BLaER1 (cell line): Measurements from ENCODE around the gene IGSF9B.

Experiments
- H3K27ac ChIP-seq: shearing (Covaris generic); formaldehyde crosslinking; 2 replicates; pipeline ENCODE4 v1.8.1; 2022
- H3K27me3 ChIP-seq: shearing (Covaris generic); formaldehyde crosslinking; 2 replicates; pipeline ENCODE4 v1.8.1; 2022
- H3K36me3 ChIP-seq: shearing (Covaris generic); formaldehyde crosslinking; 2 replicates; pipeline ENCODE4 v1.8.1; 2022
- H3K4me1 ChIP-seq: shearing (Covaris generic); formaldehyde crosslinking; 2 replicates; pipeline ENCODE4 v1.8.1; 2022
- H3K4me2 ChIP-seq: shearing (Covaris generic); formaldehyde crosslinking; 2 replicates; pipeline ENCODE4 v1.8.1; 2022
- H3K4me3 ChIP-seq: shearing (Covaris generic); formaldehyde crosslinking; 2 replicates; pipeline ENCODE4 v1.8.1; 2022
- H3K9ac ChIP-seq: shearing (Covaris generic); formaldehyde crosslinking; 2 replicates; pipeline ENCODE4 v1.8.1; 2022
- H3K9me3 ChIP-seq: shearing (Covaris generic); formaldehyde crosslinking; 2 replicates; pipeline ENCODE4 v1.8.1; 2022
- H4K20me1 ChIP-seq: shearing (Covaris generic); formaldehyde crosslinking; 2 replicates; pipeline ENCODE4 v1.8.1; 2022
- Cebpa-rat ChIP-seq: shearing (Covaris generic); IDR thresholded peaks from 2 replicates; pipeline ENCODE4 v1.8.1; 2022

Gene IGSF9B

GRCh38 chr11:133985981-133986944, 29.5 kb upstream of the IGSF9B start:
- Histone ChIP-seq H3K27ac (peak overlapping the region; percentile 73), H4K20me1 (no peaks in the 10 kb centered on the region), H3K4me1 (peaks cover 100% of the 10 kb centered on the region), H3K4me2 (peak overlapping the region; percentile 80), H3K9ac (peak overlapping the region; percentile 42; the same call in 1 of the 2 replicates), H3K27me3 (no peaks in the 10 kb centered on the region), H3K9me3 (no peaks in the 10 kb centered on the region), H3K36me3 (no peaks in the 10 kb centered on the region), H3K4me3 (no peak overlapping the region)
- no peak for TF ChIP-seq Cebpa-rat

GRCh38 chr11:133984828-133985227, 28.1 kb upstream of the IGSF9B start:
- H3K4me3 ChIP-seq, result no peak overlapping the region
- no peaks in the 10 kb centered on the region for H3K27me3 ChIP-seq
- no peaks in the 10 kb centered on the region for H3K9me3 ChIP-seq
- no peak overlapping the region for H3K9ac ChIP-seq
- TF ChIP-seq Cebpa-rat, result no peak
- peaks cover 93% of the 10 kb centered on the region for H3K4me1 ChIP-seq
- peak overlapping the region; percentile 73; the same call in 1 of the 2 replicates for H3K27ac ChIP-seq
- H3K36me3 ChIP-seq, result no peaks in the 10 kb centered on the region
- H3K4me2 ChIP-seq, result peak overlapping the region; percentile 80
- H4K20me1 ChIP-seq, result no peaks in the 10 kb centered on the region

- Histone ChIP-seq H3K9me3 (no peaks in the 10 kb centered on the region), H3K27ac (peak overlapping the region; percentile 73), H3K4me1 (peaks cover 83% of the 10 kb centered on the region), H3K9ac (no peak overlapping the region), H3K36me3 (no peaks in the 10 kb centered on the region), H3K4me3 (no peak overlapping the region), H3K27me3 (no peaks in the 10 kb centered on the region), H3K4me2 (peak overlapping the region; percentile 80), H4K20me1 (no peaks in the 10 kb centered on the region)
- TF ChIP-seq Cebpa-rat, result no peak
Measured at GRCh38 chr11:133983660-133984316, 27.0 kb upstream of the IGSF9B start.

- TF ChIP-seq Cebpa-rat, result no peak
- Histone ChIP-seq H3K27me3 (no peaks in the 10 kb centered on the region), H4K20me1 (no peaks in the 10 kb centered on the region), H3K4me3 (no peak overlapping the region), H3K9ac (no peak overlapping the region), H3K4me2 (peak overlapping the region; percentile 80), H3K27ac (no peak overlapping the region), H3K4me1 (peaks cover 74% of the 10 kb centered on the region), H3K36me3 (no peaks in the 10 kb centered on the region), H3K9me3 (no peaks in the 10 kb centered on the region)
Measured at GRCh38 chr11:133982876-133983275, 26.1 kb upstream of the IGSF9B start.

GRCh38 chr11:133982151-133982550, 25.4 kb upstream of the IGSF9B start:
- Histone ChIP-seq H3K27ac (peak overlapping the region; percentile 57), H3K27me3 (no peaks in the 10 kb centered on the region)

GRCh38 chr11:133981156-133981555, 24.4 kb upstream of the IGSF9B start:
- H3K4me3 ChIP-seq, result no peak overlapping the region
- H3K27me3 ChIP-seq, result no peaks in the 10 kb centered on the region
- H3K36me3 ChIP-seq, result no peaks in the 10 kb centered on the region
- H3K27ac ChIP-seq, result peak overlapping the region; percentile 57
- peak overlapping the region; percentile 80 for H3K4me2 ChIP-seq
- no peaks in the 10 kb centered on the region for H4K20me1 ChIP-seq
- H3K4me1 ChIP-seq, result peaks cover 63% of the 10 kb centered on the region
- H3K9ac ChIP-seq, result peak overlapping the region; percentile 26; the same call in 1 of the 2 replicates
- TF ChIP-seq Cebpa-rat, result no peak
- no peaks in the 10 kb centered on the region for H3K9me3 ChIP-seq

More at GRCh38 chr11:133982151-133982550, 25.4 kb upstream of the IGSF9B start:
- no peak overlapping the region for H3K4me3 ChIP-seq
- peaks cover 68% of the 10 kb centered on the region for H3K4me1 ChIP-seq
- H3K9ac ChIP-seq, result no peak overlapping the region
- H3K36me3 ChIP-seq, result no peaks in the 10 kb centered on the region
- H3K9me3 ChIP-seq, result no peaks in the 10 kb centered on the region
- H4K20me1 ChIP-seq, result no peaks in the 10 kb centered on the region
- no peak for TF ChIP-seq Cebpa-rat
- peak overlapping the region; percentile 80 for H3K4me2 ChIP-seq

- Histone ChIP-seq H3K27me3 (no peaks in the 10 kb centered on the region), H3K4me2 (peak overlapping the region; percentile 80)
Measured at GRCh38 chr11:133980665-133981064, 23.9 kb upstream of the IGSF9B start.

GRCh38 chr11:133978794-133979193, 22.0 kb upstream of the IGSF9B start:
- Histone ChIP-seq H3K4me3 (no peak overlapping the region), H3K27me3 (no peaks in the 10 kb centered on the region), H3K36me3 (no peaks in the 10 kb centered on the region), H3K9me3 (no peaks in the 10 kb centered on the region), H3K4me1 (peaks cover 39% of the 10 kb centered on the region), H3K9ac (no peak overlapping the region), H4K20me1 (no peaks in the 10 kb centered on the region), H3K27ac (no peak overlapping the region), H3K4me2 (no peak overlapping the region)
- no peak for TF ChIP-seq Cebpa-rat

More at GRCh38 chr11:133980665-133981064, 23.9 kb upstream of the IGSF9B start:
- H3K36me3 ChIP-seq, result no peaks in the 10 kb centered on the region
- no peak overlapping the region; the same call in 1 of the 2 replicates for H3K27ac ChIP-seq
- no peak overlapping the region; the same call in 1 of the 2 replicates for H3K9ac ChIP-seq
- no peak for TF ChIP-seq Cebpa-rat
- no peaks in the 10 kb centered on the region for H3K9me3 ChIP-seq
- no peaks in the 10 kb centered on the region for H4K20me1 ChIP-seq
- H3K4me3 ChIP-seq, result no peak overlapping the region
- H3K4me1 ChIP-seq, result peaks cover 58% of the 10 kb centered on the region

- Histone ChIP-seq H4K20me1 (no peaks in the 10 kb centered on the region), H3K4me3 (no peak overlapping the region), H3K36me3 (no peaks in the 10 kb centered on the region), H3K4me1 (peaks cover 23% of the 10 kb centered on the region), H3K9ac (no peak overlapping the region), H3K9me3 (no peaks in the 10 kb centered on the region), H3K27ac (no peak overlapping the region), H3K27me3 (no peaks in the 10 kb centered on the region), H3K4me2 (no peak overlapping the region)
- TF ChIP-seq Cebpa-rat, result no peak
Measured at GRCh38 chr11:133977067-133977677, 20.4 kb upstream of the IGSF9B start.
